GM06990 (cell line): Measurements from ENCODE around the gene LMNTD1.

Experiments used
- DNase-seq: peaks from one replicate; pipeline ENCODE4 v3.0.0-alpha.2; 2011; ENCODE audit not compliant: insufficient read length; ENCODE audit errors: extremely low read depth
- H3K27me3 ChIP-seq: replicated peaks from 2 replicates; pipeline ENCODE4 v1.6.0; 2011; ENCODE audit warnings: low read length; ENCODE audit not compliant: control insufficient read depth, insufficient read depth
- H3K36me3 ChIP-seq: 2 replicates; pipeline ENCODE4 v1.5.1; 2011; ENCODE audit warnings: low read length; ENCODE audit not compliant: control insufficient read depth, insufficient read depth
- H3K4me3 ChIP-seq: replicated peaks from 2 replicates; pipeline ENCODE4 v1.5.1; 2011; ENCODE audit warnings: low read depth, mild to moderate bottlenecking, control low read depth, low read length
- TF ChIP-seq, protein P1 (sequence below): IDR thresholded peaks from 2 replicates; pipeline ENCODE4 v1.5.1; 2011; ENCODE audit warnings: low read length, control low read depth, mild to moderate bottlenecking, inconsistent platforms; ENCODE audit not compliant: insufficient read depth, poor library complexity, severe bottlenecking

Gene LMNTD1

GRCh38 chr12:25590011-25590721 lies 37.1 kb upstream of the LMNTD1 start:
- H3K4me3 ChIP-seq: no peak overlapping the region
- TF ChIP-seq, protein P1, sequence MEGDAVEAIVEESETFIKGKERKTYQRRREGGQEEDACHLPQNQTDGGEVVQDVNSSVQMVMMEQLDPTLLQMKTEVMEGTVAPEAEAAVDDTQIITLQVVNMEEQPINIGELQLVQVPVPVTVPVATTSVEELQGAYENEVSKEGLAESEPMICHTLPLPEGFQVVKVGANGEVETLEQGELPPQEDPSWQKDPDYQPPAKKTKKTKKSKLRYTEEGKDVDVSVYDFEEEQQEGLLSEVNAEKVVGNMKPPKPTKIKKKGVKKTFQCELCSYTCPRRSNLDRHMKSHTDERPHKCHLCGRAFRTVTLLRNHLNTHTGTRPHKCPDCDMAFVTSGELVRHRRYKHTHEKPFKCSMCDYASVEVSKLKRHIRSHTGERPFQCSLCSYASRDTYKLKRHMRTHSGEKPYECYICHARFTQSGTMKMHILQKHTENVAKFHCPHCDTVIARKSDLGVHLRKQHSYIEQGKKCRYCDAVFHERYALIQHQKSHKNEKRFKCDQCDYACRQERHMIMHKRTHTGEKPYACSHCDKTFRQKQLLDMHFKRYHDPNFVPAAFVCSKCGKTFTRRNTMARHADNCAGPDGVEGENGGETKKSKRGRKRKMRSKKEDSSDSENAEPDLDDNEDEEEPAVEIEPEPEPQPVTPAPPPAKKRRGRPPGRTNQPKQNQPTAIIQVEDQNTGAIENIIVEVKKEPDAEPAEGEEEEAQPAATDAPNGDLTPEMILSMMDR: no peak
- H3K36me3 ChIP-seq: no peaks in the 10 kb centered on the region
- H3K27me3 ChIP-seq: no peaks in the 10 kb centered on the region
- no peak for DNase-seq

- no peaks in the 10 kb centered on the region for H3K27me3 ChIP-seq
- H3K36me3 ChIP-seq: no peaks in the 10 kb centered on the region
- TF ChIP-seq, protein P1: no peak
Measured at GRCh38 chr12:25587346-25587745, 34.3 kb upstream of the LMNTD1 start.

DNA sequence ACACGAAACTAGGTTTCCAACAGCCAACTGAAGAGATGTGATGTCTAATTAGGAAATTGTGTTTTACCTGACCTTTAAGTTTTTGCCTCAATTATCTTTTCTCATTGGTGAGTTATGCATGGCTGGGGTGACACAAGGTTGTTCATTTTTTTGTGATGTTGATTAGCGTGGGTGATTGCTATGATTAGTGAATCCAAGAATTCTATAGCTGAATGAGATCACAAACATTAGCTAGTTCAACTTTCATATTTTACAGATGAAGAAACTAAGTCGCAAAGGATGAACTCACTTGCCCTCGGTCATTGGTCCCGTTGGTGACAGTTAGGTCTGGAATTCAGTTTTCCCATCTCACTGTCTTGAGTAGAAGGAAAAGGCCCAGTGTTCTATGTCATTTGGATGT lies 32.6 kb upstream of the LMNTD1 start:
- DNase-seq: no peak
- TF ChIP-seq, protein P1: no peak
- Histone ChIP-seq H3K4me3 (no peak overlapping the region), H3K27me3 (no peaks in the 10 kb centered on the region; the same call in 1 of the 2 replicates), H3K36me3 (no peaks in the 10 kb centered on the region)

More at GRCh38 chr12:25587346-25587745, 34.3 kb upstream of the LMNTD1 start:
- H3K4me3 ChIP-seq: no peak overlapping the region
- DNase-seq: no peak

- Histone ChIP-seq H3K4me3 (no peak overlapping the region), H3K36me3 (no peaks in the 10 kb centered on the region), H3K27me3 (no peaks in the 10 kb centered on the region; the same call in 1 of the 2 replicates)
- no peak for DNase-seq
- TF ChIP-seq, protein P1: no peak
Measured at GRCh38 chr12:25585021-25585523, 32.0 kb upstream of the LMNTD1 start.

DNA sequence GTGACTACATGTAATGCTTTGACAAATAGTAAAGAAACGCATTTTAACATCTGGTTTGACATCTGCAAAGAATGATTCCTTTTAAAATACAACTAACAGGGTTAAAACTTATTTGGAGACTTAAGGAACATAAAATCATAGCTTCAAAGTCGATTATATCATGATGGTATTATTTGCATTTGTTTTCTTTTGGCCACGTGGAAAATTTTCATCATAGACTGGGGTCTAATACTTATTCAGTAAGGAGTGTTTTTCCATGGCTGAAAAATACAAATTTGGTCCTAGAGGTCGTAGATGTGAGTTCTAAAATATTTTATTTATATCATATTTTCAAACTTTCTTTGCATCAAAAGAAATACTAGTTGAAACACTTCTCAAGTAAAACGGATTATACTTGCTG lies 31.5 kb upstream of the LMNTD1 start:
- no peak overlapping the region for H3K4me3 ChIP-seq
- no peaks in the 10 kb centered on the region for H3K36me3 ChIP-seq
- TF ChIP-seq, protein P1: no peak
- DNase-seq: no peak
- no peaks in the 10 kb centered on the region; the same call in 1 of the 2 replicates for H3K27me3 ChIP-seq

DNA sequence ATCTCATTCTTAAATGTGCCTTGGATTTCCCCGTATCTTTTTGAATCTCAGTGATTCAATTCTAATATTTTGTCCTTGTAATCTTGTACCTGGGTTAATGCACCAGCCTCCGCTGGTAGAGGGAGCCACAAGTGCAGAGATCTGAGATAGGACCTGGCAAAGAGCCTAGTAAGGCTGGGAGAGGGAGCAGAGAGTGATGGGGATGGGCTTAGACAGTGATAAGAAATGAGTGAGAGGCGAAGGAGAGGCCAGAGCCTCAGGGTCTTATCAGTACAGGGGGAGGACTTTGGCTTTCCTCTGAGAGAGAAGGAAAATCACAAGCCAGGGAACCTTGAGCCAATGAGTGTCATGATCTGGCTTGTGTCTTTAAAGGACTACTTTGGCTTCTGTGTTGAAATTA lies 30.5 kb upstream of the LMNTD1 start:
- no peaks in the 10 kb centered on the region for H3K36me3 ChIP-seq
- no peak for DNase-seq
- TF ChIP-seq, protein P1: no peak
- no peak overlapping the region for H3K4me3 ChIP-seq
- no peaks in the 10 kb centered on the region; the same call in 1 of the 2 replicates for H3K27me3 ChIP-seq
